HUES48 (cell line): ENCODE measurements around the gene GPR146.

Experiments
- H3K27ac ChIP-seq: one replicate; pipeline ENCODE4 v1.7.0; 2013; ENCODE audit warnings: low read depth, low read length, inconsistent platforms
- H3K27me3 ChIP-seq: 2 replicates; pipeline ENCODE4 v1.6.1; 2013; ENCODE audit warnings: mild to moderate bottlenecking, low read length; ENCODE audit not compliant: control insufficient read depth, insufficient read depth
- H3K36me3 ChIP-seq: 2 replicates; pipeline ENCODE4 v1.6.1; 2013; ENCODE audit warnings: low read length; ENCODE audit not compliant: control insufficient read depth, insufficient read depth
- H3K4me1 ChIP-seq: 2 replicates; pipeline ENCODE4 v1.6.1; 2013; ENCODE audit warnings: mild to moderate bottlenecking, low read length; ENCODE audit not compliant: control insufficient read depth, insufficient read depth
- H3K4me3 ChIP-seq: 2 replicates; pipeline ENCODE4 v1.5.1; 2013; ENCODE audit warnings: mild to moderate bottlenecking, low read depth, low read length
- H3K9ac ChIP-seq: 2 replicates; pipeline ENCODE4 v1.6.1; 2013; ENCODE audit warnings: mild to moderate bottlenecking, low read depth, low read length, moderate library complexity
- H3K9me3 ChIP-seq: 2 replicates; pipeline ENCODE4 v1.6.1; 2013; ENCODE audit warnings: low read length; ENCODE audit not compliant: control insufficient read depth, insufficient read depth

The GPR146 gene

GRCh38 chr7:1092806-1093501 lies 48.6 kb downstream of the GPR146 start:
- H3K9me3 ChIP-seq = no peaks in the 10 kb centered on the region
- no peak overlapping the region for H3K27ac ChIP-seq
- H3K27me3 ChIP-seq = no peaks in the 10 kb centered on the region
- no peak overlapping the region for H3K9ac ChIP-seq
- H3K4me1 ChIP-seq = no peaks in the 10 kb centered on the region; the same call in 1 of the 2 replicates
- H3K36me3 ChIP-seq = peaks cover 9% of the 10 kb centered on the region
- H3K4me3 ChIP-seq = no peak overlapping the region

- Histone ChIP-seq H3K27me3 (no peaks in the 10 kb centered on the region), H3K9ac (no peak overlapping the region), H3K36me3 (peaks cover 11% of the 10 kb centered on the region), H3K9me3 (no peaks in the 10 kb centered on the region), H3K4me1 (no peaks in the 10 kb centered on the region), H3K4me3 (no peak overlapping the region), H3K27ac (no peak overlapping the region)
Measured at GRCh38 chr7:1093502-1093843, 49.1 kb downstream of the GPR146 start.

- H3K36me3 ChIP-seq = peaks cover 11% of the 10 kb centered on the region
- no peak overlapping the region for H3K27ac ChIP-seq
- H3K9me3 ChIP-seq = no peaks in the 10 kb centered on the region
- H3K27me3 ChIP-seq = no peaks in the 10 kb centered on the region
- H3K4me3 ChIP-seq = no peak overlapping the region
- no peak overlapping the region for H3K9ac ChIP-seq
- no peaks in the 10 kb centered on the region for H3K4me1 ChIP-seq
Measured at GRCh38 chr7:1093916-1094508, 49.7 kb downstream of the GPR146 start.

- no peaks in the 10 kb centered on the region for H3K9me3 ChIP-seq
- peaks cover 11% of the 10 kb centered on the region for H3K36me3 ChIP-seq
- no peaks in the 10 kb centered on the region for H3K4me1 ChIP-seq
- no peak overlapping the region for H3K27ac ChIP-seq
- H3K9ac ChIP-seq = no peak overlapping the region
- H3K4me3 ChIP-seq = no peak overlapping the region
- no peaks in the 10 kb centered on the region for H3K27me3 ChIP-seq
Measured at GRCh38 chr7:1094870-1095269, 50.5 kb downstream of the GPR146 start.

- no peaks in the 10 kb centered on the region for H3K9me3 ChIP-seq
- H3K4me1 ChIP-seq = no peaks in the 10 kb centered on the region
- H3K4me3 ChIP-seq = no peak overlapping the region
- no peaks in the 10 kb centered on the region for H3K27me3 ChIP-seq
- H3K9ac ChIP-seq = no peak overlapping the region
- H3K27ac ChIP-seq = no peak overlapping the region
- peaks cover 11% of the 10 kb centered on the region for H3K36me3 ChIP-seq
Measured at GRCh38 chr7:1095621-1096155, 51.3 kb downstream of the GPR146 start.

GRCh38 chr7:1096156-1097119 lies 52.1 kb downstream of the GPR146 start:
- Histone ChIP-seq H3K27me3 (no peaks in the 10 kb centered on the region), H3K36me3 (peaks cover 11% of the 10 kb centered on the region), H3K27ac (no peak overlapping the region), H3K9me3 (no peaks in the 10 kb centered on the region), H3K4me3 (no peak overlapping the region), H3K9ac (no peak overlapping the region), H3K4me1 (no peaks in the 10 kb centered on the region)

GRCh38 chr7:1097120-1097504 lies 52.8 kb downstream of the GPR146 start:
- no peaks in the 10 kb centered on the region for H3K9me3 ChIP-seq
- H3K4me1 ChIP-seq = no peaks in the 10 kb centered on the region
- no peak overlapping the region for H3K4me3 ChIP-seq
- no peak overlapping the region for H3K27ac ChIP-seq
- H3K9ac ChIP-seq = no peak overlapping the region
- peaks cover 9% of the 10 kb centered on the region for H3K36me3 ChIP-seq
- no peaks in the 10 kb centered on the region for H3K27me3 ChIP-seq

- Histone ChIP-seq H3K27ac (no peak overlapping the region), H3K4me1 (no peaks in the 10 kb centered on the region), H3K4me3 (no peak overlapping the region), H3K27me3 (no peaks in the 10 kb centered on the region), H3K9me3 (no peaks in the 10 kb centered on the region), H3K9ac (no peak overlapping the region), H3K36me3 (0 out of 2 replicates have a peak, but pooled peaks cover 4% of the 10 kb centered on the region)
Measured at GRCh38 chr7:1098243-1099153, 54.2 kb downstream of the GPR146 start.

- no peaks in the 10 kb centered on the region for H3K9me3 ChIP-seq
- H3K36me3 ChIP-seq = 0 out of 2 replicates have a peak, but pooled peaks cover 4% of the 10 kb centered on the region
- no peak overlapping the region for H3K27ac ChIP-seq
- H3K4me3 ChIP-seq = no peak overlapping the region
- no peaks in the 10 kb centered on the region for H3K27me3 ChIP-seq
- H3K9ac ChIP-seq = no peak overlapping the region
- H3K4me1 ChIP-seq = no peaks in the 10 kb centered on the region
Measured at GRCh38 chr7:1099154-1099542, 54.8 kb downstream of the GPR146 start.

GRCh38 chr7:1099637-1100036 lies 55.3 kb downstream of the GPR146 start:
- Histone ChIP-seq H3K9ac (no peak overlapping the region; the same call in 1 of the 2 replicates), H3K36me3 (0 out of 2 replicates have a peak, but pooled peaks cover 4% of the 10 kb centered on the region), H3K4me3 (no peak overlapping the region), H3K27ac (no peak overlapping the region), H3K9me3 (no peaks in the 10 kb centered on the region), H3K4me1 (no peaks in the 10 kb centered on the region), H3K27me3 (no peaks in the 10 kb centered on the region)
